ENCODE data around the gene TNP1.

The TNP1 gene

DNA sequence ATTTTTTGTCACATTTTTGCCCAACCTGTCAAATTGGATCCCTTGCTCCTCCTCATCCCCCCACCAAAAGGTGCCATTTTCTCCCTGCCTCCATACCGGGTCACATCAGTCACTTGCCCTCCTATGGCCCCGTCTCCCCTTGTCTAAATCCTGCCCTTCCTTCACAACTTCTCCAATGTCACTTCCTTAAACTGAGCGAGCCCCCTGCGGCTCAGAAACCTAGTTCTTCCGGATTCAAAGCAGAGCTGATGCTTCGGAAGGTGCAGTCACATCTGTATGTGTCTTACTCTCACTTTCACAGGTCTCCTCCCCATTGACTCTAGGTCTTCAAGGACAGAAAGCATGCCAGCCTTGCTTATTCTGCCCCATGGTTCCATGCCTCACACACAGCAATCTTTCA lies 22.1 kb downstream of the TNP1 start:
- no peak for DNase-seq

DNA sequence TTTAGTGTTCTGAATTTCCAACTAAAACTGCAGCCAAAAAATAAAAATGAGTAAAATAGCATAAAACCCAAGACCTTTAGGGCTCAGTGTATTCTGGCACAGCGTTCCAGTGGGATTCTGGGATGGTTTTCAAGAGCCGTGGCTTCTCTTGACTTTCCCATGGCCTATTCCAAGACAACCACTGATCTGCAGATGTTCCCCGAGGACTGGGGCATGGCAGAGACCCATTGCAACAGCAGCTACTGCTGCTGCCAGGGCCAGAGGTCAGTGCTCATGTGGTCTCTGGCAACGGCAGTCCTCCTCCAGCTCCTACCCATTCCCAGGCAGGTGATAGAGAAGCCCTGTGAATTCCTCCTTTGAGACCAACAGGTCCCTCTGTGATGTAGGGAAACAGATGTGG lies 26.8 kb downstream of the TNP1 start:
- DNase-seq, result no peak

DNA sequence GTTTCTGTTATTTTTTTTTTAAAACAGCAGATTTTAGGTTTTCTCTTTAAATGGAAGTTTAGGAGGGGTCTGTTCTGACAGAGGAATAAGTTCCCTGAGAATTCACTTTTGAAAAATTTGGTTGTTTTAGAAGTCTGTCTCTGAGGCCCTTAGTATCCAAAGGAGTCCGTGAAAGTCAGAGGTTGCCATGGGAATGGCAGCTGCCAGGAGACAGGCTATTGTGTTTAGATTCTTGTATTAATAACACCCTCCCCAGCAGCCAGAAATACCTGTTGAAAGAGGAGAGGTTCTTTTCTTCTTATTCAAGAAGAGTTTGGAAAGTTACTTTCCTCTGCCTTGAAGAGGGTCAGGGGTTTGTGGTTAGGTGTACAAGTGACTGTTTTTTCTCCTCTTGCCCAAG lies 29.5 kb downstream of the TNP1 start:
- no peak for DNase-seq

DNA sequence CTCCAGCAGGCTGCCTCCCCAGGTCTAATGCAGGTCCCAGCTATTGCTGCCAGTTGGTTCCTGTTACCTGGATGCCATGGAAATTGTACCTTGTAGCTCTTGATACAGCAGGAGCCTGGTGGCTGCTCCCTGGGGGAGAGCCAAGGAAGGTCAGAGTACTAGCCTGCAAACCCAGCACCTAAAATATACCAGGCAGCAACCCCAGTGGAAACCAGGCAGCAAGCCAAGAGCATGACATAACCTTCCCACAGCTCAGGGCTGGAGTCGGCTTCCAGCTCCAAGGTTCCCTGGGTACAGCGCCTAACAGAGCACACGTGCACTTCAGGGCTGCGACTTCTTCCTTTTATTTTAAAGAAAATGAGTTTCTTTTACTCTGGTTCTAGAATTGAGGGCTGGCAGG lies 30.3 kb downstream of the TNP1 start:
- DNase-seq, result no peak

DNA sequence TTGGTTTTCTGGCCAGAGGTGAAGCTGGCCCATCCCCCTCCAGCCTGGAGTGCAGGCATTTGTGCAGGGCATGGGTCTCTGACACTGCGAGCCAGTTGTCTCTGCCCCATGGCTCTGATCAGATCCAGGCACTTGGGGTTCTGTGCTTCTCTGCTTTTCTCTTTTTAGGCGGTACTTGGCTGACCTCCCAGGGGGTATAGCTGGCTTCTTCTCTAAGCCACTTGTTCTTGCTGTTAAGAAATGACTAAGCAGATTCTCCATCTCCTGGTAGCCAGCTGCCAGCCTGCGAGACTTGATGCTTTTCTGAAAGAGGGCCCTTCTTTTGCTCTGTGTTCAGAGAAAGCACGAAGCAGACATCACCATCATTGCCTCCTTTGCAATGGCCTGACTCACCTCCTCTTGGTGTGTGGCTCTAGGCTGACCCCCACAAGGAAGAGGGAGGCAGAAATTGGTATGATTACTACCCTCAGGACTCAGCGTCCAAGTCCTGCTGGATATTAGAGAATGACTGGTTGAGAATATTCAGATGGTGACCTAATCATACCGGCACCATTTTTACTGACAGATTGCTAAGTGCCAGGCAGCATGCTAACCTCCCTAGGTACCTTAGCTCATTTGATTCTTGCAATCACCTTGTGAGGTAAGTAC lies 32.7 kb downstream of the TNP1 start:
- no peak for DNase-seq

DNA sequence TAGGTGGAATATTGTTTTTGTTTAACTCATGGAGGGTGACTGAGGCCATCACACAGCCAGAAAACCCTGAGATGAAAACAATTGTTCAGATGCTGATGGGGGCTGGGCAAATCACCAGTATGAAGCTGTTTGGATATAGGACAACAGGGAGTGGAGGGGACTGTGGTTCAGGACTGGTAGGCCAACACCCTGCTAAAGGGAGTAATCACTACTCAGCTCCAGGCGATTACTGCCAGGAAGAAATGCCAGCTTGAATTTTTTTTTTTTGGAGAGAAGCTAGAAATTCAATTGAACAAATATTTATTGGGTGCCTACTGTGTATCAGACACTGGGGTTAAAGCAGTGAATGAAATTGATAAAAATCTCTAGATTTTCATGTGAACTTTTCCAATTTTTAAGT lies 37.4 kb downstream of the TNP1 start:
- no peak for DNase-seq

DNA sequence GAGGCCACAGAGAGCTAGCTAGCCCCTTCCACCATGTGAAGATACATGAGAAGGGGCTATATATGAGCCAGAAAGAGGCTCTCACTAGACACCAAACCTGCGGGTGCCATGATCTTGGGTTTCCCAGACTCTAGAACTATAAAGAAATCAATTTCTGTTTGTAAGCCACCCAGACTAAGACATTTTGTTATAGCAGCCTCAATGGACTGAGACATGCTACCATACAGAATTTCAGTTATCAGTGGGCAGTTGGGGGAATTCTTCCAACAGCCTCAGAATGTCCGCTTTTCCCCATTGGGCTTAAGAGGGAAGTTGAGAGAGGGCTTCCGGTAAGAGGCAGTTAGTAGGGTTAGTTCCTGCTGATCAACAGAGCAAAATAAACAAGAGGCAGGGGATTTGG lies 39.2 kb downstream of the TNP1 start:
- DNase-seq, result no peak

DNA sequence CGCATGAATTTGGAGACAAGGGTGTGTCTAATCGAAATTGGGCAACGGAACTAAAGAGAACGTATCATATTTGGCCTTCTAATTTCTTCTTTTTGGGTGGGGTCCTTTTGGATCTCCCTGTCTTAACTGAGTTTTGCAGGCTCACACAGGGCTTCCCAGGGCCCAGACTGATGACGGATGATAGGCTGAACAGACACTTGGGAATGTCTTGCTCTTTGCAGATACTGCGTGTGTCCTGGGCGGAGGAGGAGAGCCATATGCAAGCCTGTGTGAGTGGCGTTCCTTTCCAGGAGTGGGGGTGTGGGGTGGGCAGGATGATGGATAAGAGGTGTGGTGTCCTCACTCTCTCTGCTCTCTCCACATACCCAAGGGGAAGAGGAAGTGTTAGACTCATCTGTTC lies 40.1 kb downstream of the TNP1 start:
- no peak for DNase-seq

DNA sequence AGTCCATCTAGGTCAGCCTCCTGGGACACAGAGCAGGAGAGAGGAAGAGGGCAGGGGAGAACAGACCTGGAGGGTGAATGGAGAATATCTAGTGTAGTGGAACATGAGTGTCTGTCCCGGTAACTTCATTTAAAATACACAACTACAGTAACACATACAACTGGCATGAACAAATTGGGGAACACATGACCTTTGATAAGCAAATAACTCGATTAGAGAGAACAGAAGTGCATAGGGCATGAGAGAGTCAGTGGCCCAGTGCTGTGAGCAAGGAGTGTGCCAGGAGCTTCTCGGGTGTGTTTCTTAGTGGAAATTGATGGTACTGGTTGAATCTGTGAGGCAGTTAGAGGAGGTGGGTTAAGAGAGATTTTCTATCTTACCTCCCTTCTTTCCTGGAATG lies 40.8 kb downstream of the TNP1 start:
- no peak for DNase-seq

DNA sequence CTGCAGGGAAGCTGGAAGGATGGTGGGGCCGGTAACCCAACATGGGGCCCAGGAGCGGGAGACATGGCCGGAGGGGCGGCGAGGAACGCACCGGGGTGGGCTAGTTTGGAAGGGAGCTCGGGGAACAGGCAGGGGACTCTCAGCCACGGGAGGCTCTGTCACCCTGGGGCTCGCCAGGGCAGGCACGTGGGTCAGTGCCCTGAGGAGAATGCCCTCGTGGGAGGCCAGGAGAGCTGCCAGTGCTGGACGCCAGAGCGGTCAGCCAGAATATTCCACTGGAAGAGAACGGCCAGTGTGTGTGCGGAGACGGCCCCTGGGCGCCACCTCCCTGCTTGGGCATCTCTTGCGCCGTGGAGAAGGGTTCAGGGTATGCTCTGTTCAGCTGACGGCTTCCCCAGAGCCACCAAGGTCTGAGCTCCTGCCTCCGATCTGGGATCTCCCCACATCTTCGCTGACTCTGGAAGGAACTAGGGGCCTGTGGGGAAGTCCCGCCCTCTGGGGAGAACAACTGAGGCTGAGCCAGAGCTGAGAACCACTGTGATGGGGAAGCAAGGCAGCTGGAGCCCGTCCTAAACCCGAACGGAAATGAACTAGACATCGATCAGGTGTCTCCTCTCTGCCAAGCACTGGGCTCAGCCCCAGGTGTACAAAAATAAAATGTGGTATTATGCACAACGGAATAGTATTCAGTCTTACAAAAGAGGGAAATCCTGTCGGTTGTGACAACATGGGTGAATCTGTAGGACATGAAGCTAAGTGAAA lies 49.3 kb downstream of the TNP1 start:
- no peak for DNase-seq

Measured in activated effector memory CD4-positive, alpha-beta T cell treated with Interleukin-2 at 50 U/mL for 16 hours (primary cell).